Measurements from ENCODE around the gene HDAC2. TPM values are rescaled to one million over a fixed set of nuclear protein-coding genes. Genes with fewer than 3 reads are reported as not detected.

Gene HDAC2
- total RNA-seq, 1 experiment from 2014 or later, result 206 TPM

DNA sequence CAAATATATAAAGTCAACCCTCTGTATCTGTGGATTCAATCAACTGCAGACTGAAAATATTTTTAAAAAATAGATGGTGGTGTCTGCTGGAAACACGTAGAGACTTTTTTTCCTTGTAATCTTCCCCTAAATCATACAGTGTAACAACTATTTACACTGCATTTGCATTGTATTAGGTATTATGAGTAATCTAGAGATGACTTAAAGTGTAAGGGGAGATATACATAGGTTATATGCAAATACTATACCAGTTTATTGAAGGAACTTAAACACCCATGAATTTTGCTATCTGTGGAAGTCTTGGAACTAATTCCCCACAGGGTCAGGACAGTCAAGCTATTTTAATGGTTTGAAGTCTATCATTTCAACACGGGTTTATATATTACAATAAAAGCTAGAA is 10.2 kb downstream of the HDAC2 start:
- Histone ChIP-seq H3K9me3 (ENCODE audit: control insufficient read depth, insufficient read depth, low read depth, low read length) (no peaks in the 10 kb centered on the region), H3K4me3 (ENCODE audit: low read depth in 2 of 2, low read length in 2 of 2) (no peak overlapping the region), H3K36me3 (ENCODE audit: control insufficient read depth, insufficient read depth, low read length) (peaks cover 12% of the 10 kb centered on the region; the same call in 1 of the 2 replicates), H3K4me1 (ENCODE audit: control insufficient read depth, insufficient read depth, low read length) (no peaks in the 10 kb centered on the region), H3K27me3 (ENCODE audit: control insufficient read depth, insufficient read depth, low read length) (no peaks in the 10 kb centered on the region), H3K27ac (ENCODE audit: low read length) (no peak overlapping the region)
- in situ Hi-C loops (cut with HindIII; ENCODE audit: low pct_unique_long_range_greater_than_20kb, low sequenced_read_pairs) (no loop called here), intact Hi-C loops (cut with micrococcal nuclease; ENCODE audit: unreplicated experiment) (no loop called here)
- ChIA-PET POLR2A (interaction anchor here (0.8 kb wide), 1 partner anchor 13 kb away, joined by 9 read pairs; no protein-coding TSS in a partner anchor), CTCF (no interaction called here)
- no peak for TF ChIP-seq TCF7L2 (IDR thresholded peaks at IDR 0.05; ENCODE audit: low read depth, low read length)
- TF ChIP-seq, protein P1, sequence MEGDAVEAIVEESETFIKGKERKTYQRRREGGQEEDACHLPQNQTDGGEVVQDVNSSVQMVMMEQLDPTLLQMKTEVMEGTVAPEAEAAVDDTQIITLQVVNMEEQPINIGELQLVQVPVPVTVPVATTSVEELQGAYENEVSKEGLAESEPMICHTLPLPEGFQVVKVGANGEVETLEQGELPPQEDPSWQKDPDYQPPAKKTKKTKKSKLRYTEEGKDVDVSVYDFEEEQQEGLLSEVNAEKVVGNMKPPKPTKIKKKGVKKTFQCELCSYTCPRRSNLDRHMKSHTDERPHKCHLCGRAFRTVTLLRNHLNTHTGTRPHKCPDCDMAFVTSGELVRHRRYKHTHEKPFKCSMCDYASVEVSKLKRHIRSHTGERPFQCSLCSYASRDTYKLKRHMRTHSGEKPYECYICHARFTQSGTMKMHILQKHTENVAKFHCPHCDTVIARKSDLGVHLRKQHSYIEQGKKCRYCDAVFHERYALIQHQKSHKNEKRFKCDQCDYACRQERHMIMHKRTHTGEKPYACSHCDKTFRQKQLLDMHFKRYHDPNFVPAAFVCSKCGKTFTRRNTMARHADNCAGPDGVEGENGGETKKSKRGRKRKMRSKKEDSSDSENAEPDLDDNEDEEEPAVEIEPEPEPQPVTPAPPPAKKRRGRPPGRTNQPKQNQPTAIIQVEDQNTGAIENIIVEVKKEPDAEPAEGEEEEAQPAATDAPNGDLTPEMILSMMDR (IDR thresholded peaks at IDR 0.05), result no peak
- TF ChIP-seq SIN3A (IDR thresholded peaks at IDR 0.05; ENCODE audit: borderline replicate concordance, insufficient read depth, low read depth, low read length), result no peak
- TF ChIP-seq POLR2AphosphoS5 (IDR thresholded peaks at IDR 0.05; ENCODE audit: low read depth, low read length), result no peak
- TF ChIP-seq, protein P2, sequence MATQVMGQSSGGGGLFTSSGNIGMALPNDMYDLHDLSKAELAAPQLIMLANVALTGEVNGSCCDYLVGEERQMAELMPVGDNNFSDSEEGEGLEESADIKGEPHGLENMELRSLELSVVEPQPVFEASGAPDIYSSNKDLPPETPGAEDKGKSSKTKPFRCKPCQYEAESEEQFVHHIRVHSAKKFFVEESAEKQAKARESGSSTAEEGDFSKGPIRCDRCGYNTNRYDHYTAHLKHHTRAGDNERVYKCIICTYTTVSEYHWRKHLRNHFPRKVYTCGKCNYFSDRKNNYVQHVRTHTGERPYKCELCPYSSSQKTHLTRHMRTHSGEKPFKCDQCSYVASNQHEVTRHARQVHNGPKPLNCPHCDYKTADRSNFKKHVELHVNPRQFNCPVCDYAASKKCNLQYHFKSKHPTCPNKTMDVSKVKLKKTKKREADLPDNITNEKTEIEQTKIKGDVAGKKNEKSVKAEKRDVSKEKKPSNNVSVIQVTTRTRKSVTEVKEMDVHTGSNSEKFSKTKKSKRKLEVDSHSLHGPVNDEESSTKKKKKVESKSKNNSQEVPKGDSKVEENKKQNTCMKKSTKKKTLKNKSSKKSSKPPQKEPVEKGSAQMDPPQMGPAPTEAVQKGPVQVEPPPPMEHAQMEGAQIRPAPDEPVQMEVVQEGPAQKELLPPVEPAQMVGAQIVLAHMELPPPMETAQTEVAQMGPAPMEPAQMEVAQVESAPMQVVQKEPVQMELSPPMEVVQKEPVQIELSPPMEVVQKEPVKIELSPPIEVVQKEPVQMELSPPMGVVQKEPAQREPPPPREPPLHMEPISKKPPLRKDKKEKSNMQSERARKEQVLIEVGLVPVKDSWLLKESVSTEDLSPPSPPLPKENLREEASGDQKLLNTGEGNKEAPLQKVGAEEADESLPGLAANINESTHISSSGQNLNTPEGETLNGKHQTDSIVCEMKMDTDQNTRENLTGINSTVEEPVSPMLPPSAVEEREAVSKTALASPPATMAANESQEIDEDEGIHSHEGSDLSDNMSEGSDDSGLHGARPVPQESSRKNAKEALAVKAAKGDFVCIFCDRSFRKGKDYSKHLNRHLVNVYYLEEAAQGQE (IDR thresholded peaks at IDR 0.05; ENCODE audit: insufficient read depth in 1 of 2, low read depth in 2 of 2, low read length in 1 of 2), result no peak
- ATAC-seq, result no peak
- BruUV-seq (replicated peaks), result no TSS peak
- no peak for DNase-seq (ENCODE audit: low read depth, low spot score)

DNA sequence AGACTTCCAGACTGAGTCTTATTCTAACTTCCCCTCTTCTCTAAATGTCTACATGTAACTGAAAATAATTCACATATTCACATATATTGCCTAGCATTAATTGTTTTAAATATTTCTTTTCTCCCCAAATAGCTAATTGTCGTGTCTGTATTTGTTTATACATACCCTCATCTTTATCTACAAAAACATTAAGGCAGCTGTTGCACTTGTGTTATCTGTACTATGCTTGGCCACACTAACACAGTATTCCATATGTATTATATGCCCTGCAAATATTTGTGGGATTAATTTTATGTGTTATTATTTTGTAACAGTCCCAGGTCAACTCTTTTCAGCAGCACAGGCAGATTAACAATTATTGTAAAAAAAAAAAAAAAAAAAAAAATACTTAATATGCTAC is 11.7 kb downstream of the HDAC2 start:
- H3K4me1 ChIP-seq (ENCODE audit: control insufficient read depth, insufficient read depth, low read length), result no peaks in the 10 kb centered on the region
- DNase-seq (ENCODE audit: low read depth, low spot score) (no peak), ATAC-seq (no peak)
- POLR2A ChIA-PET, result interaction anchor here (0.6 kb wide), 1 partner anchor 9 kb away, joined by 5 read pairs; no protein-coding TSS in a partner anchor
- peaks cover 19% of the 10 kb centered on the region for H3K36me3 ChIP-seq (ENCODE audit: control insufficient read depth, insufficient read depth, low read length)
- intact Hi-C loops (cut with micrococcal nuclease; ENCODE audit: unreplicated experiment), result no loop called here
- H3K27me3 ChIP-seq (ENCODE audit: control insufficient read depth, insufficient read depth, low read length), result no peaks in the 10 kb centered on the region
- TF ChIP-seq TCF7L2 (IDR thresholded peaks at IDR 0.05; ENCODE audit: low read depth, low read length), result no peak
- TF ChIP-seq, protein P1 (IDR thresholded peaks at IDR 0.05), result no peak
- no peak for TF ChIP-seq SIN3A (IDR thresholded peaks at IDR 0.05; ENCODE audit: borderline replicate concordance, insufficient read depth, low read depth, low read length)
- no peak for TF ChIP-seq POLR2AphosphoS5 (IDR thresholded peaks at IDR 0.05; ENCODE audit: low read depth, low read length)
- TF ChIP-seq, protein P2 (IDR thresholded peaks at IDR 0.05; ENCODE audit: insufficient read depth in 1 of 2, low read depth in 2 of 2, low read length in 1 of 2), result no peak
- no peaks in the 10 kb centered on the region for H3K9me3 ChIP-seq (ENCODE audit: control insufficient read depth, insufficient read depth, low read depth, low read length)
- no peak overlapping the region for H3K27ac ChIP-seq (ENCODE audit: low read length)
- CTCF ChIA-PET, result interaction anchor here (0.7 kb wide), 1 partner anchor 1725 kb away, joined by 5 read pairs; no protein-coding TSS in a partner anchor
- no TSS peak for BruUV-seq (replicated peaks)
- no peak overlapping the region for H3K4me3 ChIP-seq (ENCODE audit: low read depth in 2 of 2, low read length in 2 of 2)
- in situ Hi-C loops (cut with HindIII; ENCODE audit: low pct_unique_long_range_greater_than_20kb, low sequenced_read_pairs), result no loop called here
